HCT116 (cell line): ENCODE results near the gene DHRS7B. TPM values are rescaled to one million over a fixed set of nuclear protein-coding genes. Genes with fewer than 3 reads are reported as not detected.

Experiments
- ATAC-seq: fragments of 200-7000 bp; cut with Tn5 transposase; 2 replicates; pipeline ENCODE4 v1.9.1; 2020; ENCODE audit warnings: mild to moderate bottlenecking, moderate library complexity
- BruUV-seq: library from RNA; stranded (reverse); fragments of 400-500 nt; replicated peaks from 2 replicates; lab custom pipeline; 2021; lab: Mats Ljungman, UMichigan
- CTCF ChIA-PET: fragments of 300-600 bp; sonication (Branson Sonifier 250); formaldehyde crosslinking; loops from one replicate; lab custom pipeline; 2021; ENCODE audit warnings: antibody characterized with exemption; lab: Charles Lee
- POLR2A ChIA-PET: fragments of 300-600, 350-600 bp; sonication (Branson Sonifier 250); formaldehyde crosslinking; loops from one replicate; lab custom pipeline; 2021; ENCODE audit warnings: antibody characterized with exemption; lab: Charles Lee
- RAD21 ChIA-PET, 2 experiments: fragments of 300-600 bp; sonication (Branson Sonifier 250); formaldehyde crosslinking; loops; one replicate each; lab custom pipeline; 2023; ENCODE audit warnings: low total read pairs in 2 of 2; ENCODE audit not compliant: uncharacterized antibody in 2 of 2, unreplicated experiment in 2 of 2, low non-redundant PET in 1 of 2; lab: Charles Lee
- DNase-seq: peaks from one replicate; pipeline ENCODE4 v3.0.0-alpha.2; 2010; ENCODE audit warnings: low read depth, low spot score
- H2AFZ ChIP-seq: fragments of 200-600 bp; shearing (Covaris generic), sonication (generic); 2 replicates; pipeline ENCODE4 v1.6.1; 2017; ENCODE audit warnings: low read depth, mixed run types, mixed read lengths, antibody characterized with exemption, low read length; ENCODE audit not compliant: poor library complexity, severe bottlenecking
- H3K27ac ChIP-seq: 2 replicates; pipeline ENCODE4 v1.5.1; 2012; ENCODE audit warnings: low read depth, low read length
- H3K27me3 ChIP-seq: fragments of 200-600 bp; sonication (generic); 2 replicates; pipeline ENCODE4 v1.6.1; 2016; ENCODE audit warnings: mixed run types, low read length, mixed read lengths; ENCODE audit not compliant: insufficient read depth
- H3K36me3 ChIP-seq, 2 experiments: fragments of 200-500 bp in 1 of 2; fragments of 200-600 bp in 1 of 2; sonication (Bioruptor generic) in 1 of 2; sonication (generic) in 1 of 2; 2 replicates each; pipeline versions ENCODE4 v1.5.1 to v1.6.1; 2014 to 2016; ENCODE audit warnings: low read length in 2 of 2, inconsistent platforms in 1 of 2, mixed read lengths in 1 of 2, mixed run types in 1 of 2; ENCODE audit not compliant: insufficient read depth in 2 of 2, control insufficient read depth in 1 of 2
- H3K4me1 ChIP-seq, 2 experiments: fragments of 200-600 bp in 1 of 2; sonication (generic) in 1 of 2; 2 replicates each; pipeline versions ENCODE4 v1.5.1 to v1.6.1; 2012 to 2017; ENCODE audit warnings: low read length in 2 of 2, inconsistent platforms in 1 of 2, mild to moderate bottlenecking in 1 of 2, mixed read lengths in 1 of 2, mixed run types in 1 of 2, moderate library complexity in 1 of 2; ENCODE audit not compliant: insufficient read depth in 2 of 2, control insufficient read depth in 1 of 2
- H3K4me2 ChIP-seq: fragments of 200-600 bp; sonication (generic); 2 replicates; pipeline ENCODE4 v1.6.1; 2017; ENCODE audit warnings: mixed run types, low read length, mixed read lengths
- H3K4me3 ChIP-seq, 2 experiments: fragments of 200-600 bp in 1 of 2; sonication (generic) in 1 of 2; replicated peaks in 1 of 2; 2 replicates each; pipeline ENCODE4 v1.5.1; 2011 to 2016; ENCODE audit warnings: low read length in 2 of 2, control low read depth in 1 of 2, low read depth in 1 of 2, mild to moderate bottlenecking in 1 of 2, mixed read lengths in 1 of 2, mixed run types in 1 of 2
- H3K79me2 ChIP-seq: fragments of 200-600 bp; sonication (generic); 2 replicates; pipeline ENCODE4 v1.6.1; 2017; ENCODE audit warnings: mild to moderate bottlenecking, mixed run types, low read length, moderate library complexity, mixed read lengths; ENCODE audit not compliant: insufficient read depth
- H3K9ac ChIP-seq: fragments of 200-600 bp; sonication (generic); 2 replicates; pipeline ENCODE4 v1.6.1; 2016; ENCODE audit warnings: low read length, mixed read lengths
- H3K9me2 ChIP-seq: fragments of 200-600 bp; sonication (generic), shearing (Covaris generic); 2 replicates; pipeline ENCODE4 v1.6.1; 2017; ENCODE audit warnings: mixed run types, mild to moderate bottlenecking, moderate library complexity; ENCODE audit not compliant: insufficient read depth
- H3K9me3 ChIP-seq, 2 experiments: fragments of 200-500 bp in 1 of 2; fragments of 200-600 bp in 1 of 2; sonication (Bioruptor generic) in 1 of 2; sonication (generic) in 1 of 2; 2 replicates each; pipeline ENCODE4 v1.6.1; 2014 to 2017; ENCODE audit warnings: low read length in 2 of 2, mixed read lengths in 2 of 2, inconsistent platforms in 1 of 2, low read depth in 1 of 2, mild to moderate bottlenecking in 1 of 2, mixed run types in 1 of 2, moderate library complexity in 1 of 2; ENCODE audit not compliant: control insufficient read depth in 1 of 2, insufficient read depth in 1 of 2
- H4K20me1 ChIP-seq: fragments of 200-600 bp; sonication (generic), shearing (Covaris generic); 2 replicates; pipeline ENCODE4 v1.6.1; 2017; ENCODE audit warnings: mixed run types, mild to moderate bottlenecking, moderate library complexity; ENCODE audit not compliant: insufficient read depth
- ATF3 ChIP-seq: IDR thresholded peaks from 2 replicates; pipeline ENCODE4 v1.6.1; 2012
- CBX3 ChIP-seq: IDR thresholded peaks from 2 replicates; pipeline ENCODE4 v1.6.1; 2012; ENCODE audit warnings: low read depth
- CEBPB ChIP-seq: IDR thresholded peaks from 2 replicates; pipeline ENCODE4 v1.6.1; 2012; ENCODE audit warnings: low read depth
- CTCF ChIP-seq, 3 experiments: fragments of 200-600 bp in 1 of 3; sonication (generic) in 1 of 3; IDR thresholded peaks in 2 of 3; conservative IDR thresholded peaks in 1 of 3; 2 replicates each; pipeline ENCODE4 v1.5.1; 2012 to 2017; ENCODE audit warnings: low read depth in 2 of 3, low read length in 2 of 3, antibody characterized with exemption in 1 of 3, borderline replicate concordance in 1 of 3, control low read depth in 1 of 3, mild to moderate bottlenecking in 1 of 3, mixed read lengths in 1 of 3, mixed run types in 1 of 3, moderate library complexity in 1 of 3; ENCODE audit not compliant: insufficient read depth in 1 of 3
- EGR1 ChIP-seq: IDR thresholded peaks from 2 replicates; pipeline ENCODE4 v1.6.1; 2012; ENCODE audit warnings: low read depth
- ELF1 ChIP-seq: IDR thresholded peaks from 2 replicates; pipeline ENCODE4 v1.6.1; 2012; ENCODE audit warnings: low read depth, borderline replicate concordance
- intact Hi-C: fragments of 100-400 bp; cut with micrococcal nuclease; formaldehyde crosslinking; loops from 2 replicates; pipeline ENCODE4 v1.10.0; 2022
- total RNA-seq: library from RNA; stranded (reverse); gene quantifications from one replicate; pipeline ENCODE4 v1.2.1, GENCODE V29; 2021; ENCODE audit not compliant: unreplicated experiment

The DHRS7B gene
- total RNA-seq, 1 experiment from 2014 or later = 19.6 TPM

GRCh38 chr17:21189361-21189760, 62.6 kb downstream of the DHRS7B start:
- H3K79me2 ChIP-seq = no peaks in the 10 kb centered on the region

More at GRCh38 chr17:21189361-21189760, 62.6 kb downstream of the DHRS7B start:
- intact Hi-C loops = no loop called here
- H3K9ac ChIP-seq = no peak overlapping the region
- no peak overlapping the region for H3K27ac ChIP-seq
- no peaks in the 10 kb centered on the region for H3K9me2 ChIP-seq
- H3K4me1 ChIP-seq = peaks cover 0 to 6% of the 10 kb centered on the region in 2 experiments; a peak in 1 of 4 replicates
- POLR2A ChIA-PET = no interaction called here
- H4K20me1 ChIP-seq = no peaks in the 10 kb centered on the region
- H3K9me3 ChIP-seq = no peaks in the 10 kb centered on the region
- no peak overlapping the region for H3K4me3 ChIP-seq
- H2AFZ ChIP-seq = no peak overlapping the region
- RAD21 ChIA-PET = no interaction called here
- TF ChIP-seq ATF3 (no peak), CBX3 (no peak), CEBPB (no peak), EGR1 (no peak), CTCF (IDR thresholded peaks at IDR 0.05 in 2 of 3, conservative IDR thresholded peaks at IDR 0.05 in 1 of 3; ENCODE audit: borderline replicate concordance in 1 of 3, insufficient read depth in 1 of 3, low read depth in 2 of 3, low read length in 2 of 3) (no peak), ELF1 (no peak)
- H3K27me3 ChIP-seq = no peaks in the 10 kb centered on the region
- H3K36me3 ChIP-seq = 0 out of 4 replicates have a peak, but pooled peaks cover 0 to 2% of the 10 kb centered on the region in 2 experiments
- no TSS peak for BruUV-seq
- ATAC-seq = no peak
- no peak for DNase-seq
- CTCF ChIA-PET = no interaction called here
- H3K4me2 ChIP-seq = no peak overlapping the region
